HG03558 (cell line): ENCODE measurements around the gene TASP1.

Experiments used
- ATAC-seq: cut with Tn5 transposase; IDR thresholded peaks from one replicate; pipeline ENCODE4 v1.9.1; 2021; ENCODE audit warnings: moderate number of reproducible peaks; ENCODE audit not compliant: unreplicated experiment; ENCODE audit errors: extremely low read depth

Gene TASP1

GRCh38 chr20:13452470-13453124 lies 186.1 kb downstream of the TASP1 start:
- ATAC-seq, result no peak

- no peak for ATAC-seq
Observed at GRCh38 chr20:13449868-13450434, 188.8 kb downstream of the TASP1 start.

GRCh38 chr20:13447385-13448180 lies 191.1 kb downstream of the TASP1 start:
- no peak for ATAC-seq

GRCh38 chr20:13443690-13444089 lies 195.0 kb downstream of the TASP1 start:
- ATAC-seq, result no peak

GRCh38 chr20:13442986-13443385 lies 195.7 kb downstream of the TASP1 start:
- ATAC-seq, result no peak

GRCh38 chr20:13441388-13441787 lies 197.3 kb downstream of the TASP1 start:
- no peak for ATAC-seq

- ATAC-seq, result no peak
Observed at GRCh38 chr20:13436530-13436929, 202.2 kb downstream of the TASP1 start.

- no peak for ATAC-seq
Observed at GRCh38 chr20:13432126-13432525, 206.6 kb downstream of the TASP1 start.

GRCh38 chr20:13430346-13431002 lies 208.3 kb downstream of the TASP1 start:
- ATAC-seq, result no peak

- no peak for ATAC-seq
Observed at GRCh38 chr20:13428684-13429083, 210.0 kb downstream of the TASP1 start.

- no peak for ATAC-seq
Observed at GRCh38 chr20:13426870-13427269, 211.9 kb downstream of the TASP1 start.

GRCh38 chr20:13425381-13426135 lies 213.2 kb downstream of the TASP1 start:
- ATAC-seq, result no peak

- ATAC-seq, result no peak
Observed at GRCh38 chr20:13424174-13424833, 214.4 kb downstream of the TASP1 start.

GRCh38 chr20:13423472-13424173 lies 215.1 kb downstream of the TASP1 start:
- no peak for ATAC-seq

GRCh38 chr20:13422637-13423036 lies 216.1 kb downstream of the TASP1 start:
- ATAC-seq, result no peak

- no peak for ATAC-seq
Observed at GRCh38 chr20:13420625-13421024, 218.1 kb downstream of the TASP1 start.

GRCh38 chr20:13419477-13419876 lies 219.3 kb downstream of the TASP1 start:
- ATAC-seq, result no peak

GRCh38 chr20:13418263-13419229 lies 220.2 kb downstream of the TASP1 start:
- no peak for ATAC-seq
